HCT116 (cell line): Measurements from ENCODE around the gene PAPPA2. TPM values are rescaled to one million over a fixed set of nuclear protein-coding genes. Genes with fewer than 3 reads are reported as not detected.

Experiments
- ATAC-seq: fragments of 200-7000 bp; cut with Tn5 transposase; 2 replicates; pipeline ENCODE4 v1.9.1; 2020; ENCODE audit warnings: mild to moderate bottlenecking, moderate library complexity
- BruUV-seq: library from RNA; stranded (reverse); fragments of 400-500 nt; replicated peaks from 2 replicates; lab custom pipeline; 2021; lab: Mats Ljungman, UMichigan
- CTCF ChIA-PET: fragments of 300-600 bp; sonication (Branson Sonifier 250); formaldehyde crosslinking; loops from one replicate; lab custom pipeline; 2021; ENCODE audit warnings: antibody characterized with exemption; lab: Charles Lee
- POLR2A ChIA-PET: fragments of 300-600, 350-600 bp; sonication (Branson Sonifier 250); formaldehyde crosslinking; loops from one replicate; lab custom pipeline; 2021; ENCODE audit warnings: antibody characterized with exemption; lab: Charles Lee
- RAD21 ChIA-PET, 2 experiments: fragments of 300-600 bp; sonication (Branson Sonifier 250); formaldehyde crosslinking; loops; one replicate each; lab custom pipeline; 2023; ENCODE audit warnings: low total read pairs in 2 of 2; ENCODE audit not compliant: uncharacterized antibody in 2 of 2, unreplicated experiment in 2 of 2, low non-redundant PET in 1 of 2; lab: Charles Lee
- DNase-seq: peaks from one replicate; pipeline ENCODE4 v3.0.0-alpha.2; 2010; ENCODE audit warnings: low read depth, low spot score
- H2AFZ ChIP-seq: fragments of 200-600 bp; shearing (Covaris generic), sonication (generic); 2 replicates; pipeline ENCODE4 v1.6.1; 2017; ENCODE audit warnings: low read depth, mixed run types, mixed read lengths, antibody characterized with exemption, low read length; ENCODE audit not compliant: poor library complexity, severe bottlenecking
- H3K27ac ChIP-seq: 2 replicates; pipeline ENCODE4 v1.5.1; 2012; ENCODE audit warnings: low read depth, low read length
- H3K27me3 ChIP-seq: fragments of 200-600 bp; sonication (generic); 2 replicates; pipeline ENCODE4 v1.6.1; 2016; ENCODE audit warnings: mixed run types, low read length, mixed read lengths; ENCODE audit not compliant: insufficient read depth
- H3K36me3 ChIP-seq, 2 experiments: fragments of 200-500 bp in 1 of 2; fragments of 200-600 bp in 1 of 2; sonication (Bioruptor generic) in 1 of 2; sonication (generic) in 1 of 2; 2 replicates each; pipeline versions ENCODE4 v1.5.1 to v1.6.1; 2014 to 2016; ENCODE audit warnings: low read length in 2 of 2, inconsistent platforms in 1 of 2, mixed read lengths in 1 of 2, mixed run types in 1 of 2; ENCODE audit not compliant: insufficient read depth in 2 of 2, control insufficient read depth in 1 of 2
- H3K4me1 ChIP-seq, 2 experiments: fragments of 200-600 bp in 1 of 2; sonication (generic) in 1 of 2; 2 replicates each; pipeline versions ENCODE4 v1.5.1 to v1.6.1; 2012 to 2017; ENCODE audit warnings: low read length in 2 of 2, inconsistent platforms in 1 of 2, mild to moderate bottlenecking in 1 of 2, mixed read lengths in 1 of 2, mixed run types in 1 of 2, moderate library complexity in 1 of 2; ENCODE audit not compliant: insufficient read depth in 2 of 2, control insufficient read depth in 1 of 2
- H3K4me2 ChIP-seq: fragments of 200-600 bp; sonication (generic); 2 replicates; pipeline ENCODE4 v1.6.1; 2017; ENCODE audit warnings: mixed run types, low read length, mixed read lengths
- H3K4me3 ChIP-seq, 2 experiments: fragments of 200-600 bp in 1 of 2; sonication (generic) in 1 of 2; replicated peaks in 1 of 2; 2 replicates each; pipeline ENCODE4 v1.5.1; 2011 to 2016; ENCODE audit warnings: low read length in 2 of 2, control low read depth in 1 of 2, low read depth in 1 of 2, mild to moderate bottlenecking in 1 of 2, mixed read lengths in 1 of 2, mixed run types in 1 of 2
- H3K79me2 ChIP-seq: fragments of 200-600 bp; sonication (generic); 2 replicates; pipeline ENCODE4 v1.6.1; 2017; ENCODE audit warnings: mild to moderate bottlenecking, mixed run types, low read length, moderate library complexity, mixed read lengths; ENCODE audit not compliant: insufficient read depth
- H3K9ac ChIP-seq: fragments of 200-600 bp; sonication (generic); 2 replicates; pipeline ENCODE4 v1.6.1; 2016; ENCODE audit warnings: low read length, mixed read lengths
- H3K9me2 ChIP-seq: fragments of 200-600 bp; sonication (generic), shearing (Covaris generic); 2 replicates; pipeline ENCODE4 v1.6.1; 2017; ENCODE audit warnings: mixed run types, mild to moderate bottlenecking, moderate library complexity; ENCODE audit not compliant: insufficient read depth
- H3K9me3 ChIP-seq, 2 experiments: fragments of 200-500 bp in 1 of 2; fragments of 200-600 bp in 1 of 2; sonication (Bioruptor generic) in 1 of 2; sonication (generic) in 1 of 2; 2 replicates each; pipeline ENCODE4 v1.6.1; 2014 to 2017; ENCODE audit warnings: low read length in 2 of 2, mixed read lengths in 2 of 2, inconsistent platforms in 1 of 2, low read depth in 1 of 2, mild to moderate bottlenecking in 1 of 2, mixed run types in 1 of 2, moderate library complexity in 1 of 2; ENCODE audit not compliant: control insufficient read depth in 1 of 2, insufficient read depth in 1 of 2
- H4K20me1 ChIP-seq: fragments of 200-600 bp; sonication (generic), shearing (Covaris generic); 2 replicates; pipeline ENCODE4 v1.6.1; 2017; ENCODE audit warnings: mixed run types, mild to moderate bottlenecking, moderate library complexity; ENCODE audit not compliant: insufficient read depth
- CBX3 ChIP-seq: IDR thresholded peaks from 2 replicates; pipeline ENCODE4 v1.6.1; 2012; ENCODE audit warnings: low read depth
- CEBPB ChIP-seq: IDR thresholded peaks from 2 replicates; pipeline ENCODE4 v1.6.1; 2012; ENCODE audit warnings: low read depth
- CTCF ChIP-seq, 3 experiments: fragments of 200-600 bp in 1 of 3; sonication (generic) in 1 of 3; IDR thresholded peaks in 2 of 3; conservative IDR thresholded peaks in 1 of 3; 2 replicates each; pipeline ENCODE4 v1.5.1; 2012 to 2017; ENCODE audit warnings: low read depth in 2 of 3, low read length in 2 of 3, antibody characterized with exemption in 1 of 3, borderline replicate concordance in 1 of 3, control low read depth in 1 of 3, mild to moderate bottlenecking in 1 of 3, mixed read lengths in 1 of 3, mixed run types in 1 of 3, moderate library complexity in 1 of 3; ENCODE audit not compliant: insufficient read depth in 1 of 3
- EZH2 ChIP-seq: fragments of 200-600 bp; sonication (generic); IDR thresholded peaks from 2 replicates; pipeline ENCODE4 v1.6.1; 2017; ENCODE audit warnings: antibody characterized with exemption, mixed run types
- EZH2phosphoT487 ChIP-seq: fragments of 200-600 bp; IDR thresholded peaks from 2 replicates; pipeline ENCODE4 v1.6.1; 2018; ENCODE audit warnings: antibody characterized with exemption, borderline replicate concordance
- FOSL1 ChIP-seq: IDR thresholded peaks from 2 replicates; pipeline ENCODE4 v1.6.1; 2012; ENCODE audit warnings: low read depth
- MAX ChIP-seq: IDR thresholded peaks from 2 replicates; pipeline ENCODE4 v1.6.1; 2012
- POLR2A ChIP-seq: IDR thresholded peaks from 2 replicates; pipeline ENCODE4 v1.7.0; 2011; ENCODE audit warnings: borderline replicate concordance; ENCODE audit not compliant: insufficient read depth, insufficient read length; ENCODE audit errors: extremely low read depth
- POLR2AphosphoS5 ChIP-seq: IDR thresholded peaks from 2 replicates; pipeline ENCODE4 v1.6.1; 2011; ENCODE audit warnings: mild to moderate bottlenecking, low read depth, low read length, moderate library complexity
- RAD21 ChIP-seq: IDR thresholded peaks from 2 replicates; pipeline ENCODE4 v1.6.1; 2012; ENCODE audit warnings: low read depth, mild to moderate bottlenecking
- SIN3A ChIP-seq: IDR thresholded peaks from 2 replicates; pipeline ENCODE4 v1.6.1; 2012; ENCODE audit warnings: low read depth
- SRF ChIP-seq: IDR thresholded peaks from 2 replicates; pipeline ENCODE4 v1.6.1; 2012; ENCODE audit warnings: low read depth
- TCF7L2 ChIP-seq: IDR thresholded peaks from 2 replicates; pipeline ENCODE4 v1.7.0; 2011; ENCODE audit warnings: borderline replicate concordance, inconsistent platforms; ENCODE audit not compliant: insufficient read depth, insufficient read length; ENCODE audit errors: extremely low read depth
- YY1 ChIP-seq: IDR thresholded peaks from 2 replicates; pipeline ENCODE4 v1.6.1; 2011; ENCODE audit warnings: low read length, low read depth, moderate library complexity, mild to moderate bottlenecking; ENCODE audit not compliant: insufficient replicate concordance; ENCODE audit errors: extremely low read depth
- ZBTB33 ChIP-seq: IDR thresholded peaks from 2 replicates; pipeline ENCODE4 v1.6.1; 2011; ENCODE audit warnings: mild to moderate bottlenecking, low read length, moderate library complexity; ENCODE audit not compliant: insufficient replicate concordance; ENCODE audit errors: extremely low read depth
- ZFX ChIP-seq: fragments of 450-650 bp; IDR thresholded peaks from 2 replicates; pipeline ENCODE4 v1.6.1; 2017
- ZNF274 ChIP-seq: fragments of 200-500 bp; sonication (Bioruptor generic); IDR thresholded peaks from 2 replicates; pipeline ENCODE4 v1.6.1; 2014; ENCODE audit warnings: mild to moderate bottlenecking, low read depth, low read length, inconsistent platforms
- intact Hi-C: fragments of 100-400 bp; cut with micrococcal nuclease; formaldehyde crosslinking; loops from 2 replicates; pipeline ENCODE4 v1.10.0; 2022
- total RNA-seq: library from RNA; stranded (reverse); gene quantifications from one replicate; pipeline ENCODE4 v1.2.1, GENCODE V29; 2021; ENCODE audit not compliant: unreplicated experiment
- TF ChIP-seq, protein P1 (sequence below): IDR thresholded peaks from 2 replicates; pipeline ENCODE4 v1.6.1; 2012; ENCODE audit warnings: low read depth
- TF ChIP-seq, protein P2 (sequence below): IDR thresholded peaks from 2 replicates; pipeline ENCODE4 v1.6.1; 2012

The PAPPA2 gene
- total RNA-seq, 1 experiment from 2014 or later = not detected

DNA sequence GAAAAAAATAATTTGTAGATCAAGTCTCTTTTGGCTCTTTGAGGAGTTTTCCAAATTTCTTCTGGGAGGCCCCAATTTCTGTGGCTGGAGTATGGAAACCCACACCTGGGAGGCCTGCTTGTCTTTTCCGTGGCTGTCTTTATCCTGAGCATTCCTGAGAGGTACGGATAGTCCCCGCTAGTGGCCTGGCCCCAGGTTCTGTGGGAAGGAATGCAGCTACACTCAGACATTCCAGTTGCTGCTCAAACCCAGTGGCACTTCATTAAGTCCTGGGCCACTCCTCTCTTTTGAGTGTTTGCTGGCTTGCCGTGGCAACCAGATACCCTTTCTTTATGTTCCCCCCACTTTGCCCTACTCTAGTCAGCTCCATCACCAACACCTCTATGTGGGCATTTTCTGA is 391.1 kb downstream of the PAPPA2 start:
- Histone ChIP-seq H3K4me3 (no peak overlapping the region), H3K27ac (no peak overlapping the region), H3K4me2 (no peak overlapping the region), H3K4me1 (no peaks in the 10 kb centered on the region), H3K36me3 (no peaks in the 10 kb centered on the region), H3K79me2 (no peaks in the 10 kb centered on the region), H3K9ac (no peak overlapping the region), H3K9me2 (no peaks in the 10 kb centered on the region), H2AFZ (no peak overlapping the region), H3K9me3 (no peaks in the 10 kb centered on the region), H4K20me1 (no peaks in the 10 kb centered on the region), H3K27me3 (peaks cover 11% of the 10 kb centered on the region; the same call in 1 of the 2 replicates)
- intact Hi-C loops = no loop called here
- TF ChIP-seq SIN3A (no peak), EZH2 (no peak), POLR2A (no peak), CEBPB (no peak), YY1 (no peak), ZBTB33 (no peak), RAD21 (no peak), MAX (no peak), ZNF274 (no peak), ZFX (no peak), SRF (no peak), EZH2phosphoT487 (no peak), TCF7L2 (no peak), POLR2AphosphoS5 (no peak), CBX3 (no peak), FOSL1 (no peak), CTCF (IDR thresholded peaks at IDR 0.05 in 2 of 3, conservative IDR thresholded peaks at IDR 0.05 in 1 of 3; ENCODE audit: borderline replicate concordance in 1 of 3, insufficient read depth in 1 of 3, low read depth in 2 of 3, low read length in 2 of 3) (no peak)
- TF ChIP-seq, protein P1, sequence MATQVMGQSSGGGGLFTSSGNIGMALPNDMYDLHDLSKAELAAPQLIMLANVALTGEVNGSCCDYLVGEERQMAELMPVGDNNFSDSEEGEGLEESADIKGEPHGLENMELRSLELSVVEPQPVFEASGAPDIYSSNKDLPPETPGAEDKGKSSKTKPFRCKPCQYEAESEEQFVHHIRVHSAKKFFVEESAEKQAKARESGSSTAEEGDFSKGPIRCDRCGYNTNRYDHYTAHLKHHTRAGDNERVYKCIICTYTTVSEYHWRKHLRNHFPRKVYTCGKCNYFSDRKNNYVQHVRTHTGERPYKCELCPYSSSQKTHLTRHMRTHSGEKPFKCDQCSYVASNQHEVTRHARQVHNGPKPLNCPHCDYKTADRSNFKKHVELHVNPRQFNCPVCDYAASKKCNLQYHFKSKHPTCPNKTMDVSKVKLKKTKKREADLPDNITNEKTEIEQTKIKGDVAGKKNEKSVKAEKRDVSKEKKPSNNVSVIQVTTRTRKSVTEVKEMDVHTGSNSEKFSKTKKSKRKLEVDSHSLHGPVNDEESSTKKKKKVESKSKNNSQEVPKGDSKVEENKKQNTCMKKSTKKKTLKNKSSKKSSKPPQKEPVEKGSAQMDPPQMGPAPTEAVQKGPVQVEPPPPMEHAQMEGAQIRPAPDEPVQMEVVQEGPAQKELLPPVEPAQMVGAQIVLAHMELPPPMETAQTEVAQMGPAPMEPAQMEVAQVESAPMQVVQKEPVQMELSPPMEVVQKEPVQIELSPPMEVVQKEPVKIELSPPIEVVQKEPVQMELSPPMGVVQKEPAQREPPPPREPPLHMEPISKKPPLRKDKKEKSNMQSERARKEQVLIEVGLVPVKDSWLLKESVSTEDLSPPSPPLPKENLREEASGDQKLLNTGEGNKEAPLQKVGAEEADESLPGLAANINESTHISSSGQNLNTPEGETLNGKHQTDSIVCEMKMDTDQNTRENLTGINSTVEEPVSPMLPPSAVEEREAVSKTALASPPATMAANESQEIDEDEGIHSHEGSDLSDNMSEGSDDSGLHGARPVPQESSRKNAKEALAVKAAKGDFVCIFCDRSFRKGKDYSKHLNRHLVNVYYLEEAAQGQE = no peak
- TF ChIP-seq, protein P2, sequence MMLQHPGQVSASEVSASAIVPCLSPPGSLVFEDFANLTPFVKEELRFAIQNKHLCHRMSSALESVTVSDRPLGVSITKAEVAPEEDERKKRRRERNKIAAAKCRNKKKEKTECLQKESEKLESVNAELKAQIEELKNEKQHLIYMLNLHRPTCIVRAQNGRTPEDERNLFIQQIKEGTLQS = no peak
- ChIA-PET RAD21 (no interaction called here), POLR2A (no interaction called here), CTCF (no interaction called here)
- BruUV-seq = no TSS peak
- no peak for DNase-seq
- no peak for ATAC-seq
